HEK293 (cell line): ENCODE results near the gene C2orf78.
A peak's percentile ranks its signal among the peaks of the same experiment; 100 is the strongest.
"Not testable (repeated sequence)": the region's sequence is repeated elsewhere in the genome, so short reads cannot be mapped to it uniquely, and the experiment has no call there.

ENCODE experiments used
- CTCF ChIA-PET: fragments of 350-600 bp; formaldehyde crosslinking; extraction: SDS; loops from one replicate; lab custom pipeline; 2021; ENCODE audit warnings: antibody characterized with exemption; lab: Yijun Ruan, JAX
- POLR2A ChIA-PET: fragments of 300-600 bp; formaldehyde crosslinking; extraction: SDS; loops from one replicate; lab custom pipeline; 2020; ENCODE audit warnings: antibody characterized with exemption, inconsistent platforms; lab: Yijun Ruan, JAX
- H3K27ac ChIP-seq: fragments of 200-500 bp; sonication (Bioruptor generic); 2 replicates; pipeline ENCODE4 v1.5.1; 2014; ENCODE audit warnings: low read depth, low read length, control low read depth, inconsistent platforms; ENCODE audit errors: extremely low read depth
- H3K36me3 ChIP-seq, 2 experiments: fragments of 200-500 bp in 1 of 2; sonication (Bioruptor generic) in 1 of 2; 1 replicate in 1 of 2; 2 replicates in 1 of 2; pipeline ENCODE4 v1.5.1; 2014 to 2017; ENCODE audit warnings: inconsistent platforms in 2 of 2, low read length in 2 of 2; ENCODE audit not compliant: control insufficient read depth in 2 of 2, insufficient read depth in 1 of 2
- H3K4me1 ChIP-seq: fragments of 200-500 bp; sonication (Bioruptor generic); 2 replicates; pipeline ENCODE4 v1.5.1; 2014; ENCODE audit warnings: mild to moderate bottlenecking, low read length, inconsistent platforms; ENCODE audit not compliant: control insufficient read depth, insufficient read depth
- H3K4me3 ChIP-seq: 2 replicates; pipeline ENCODE4 v1.5.1; 2011; ENCODE audit warnings: low read depth, mild to moderate bottlenecking, control low read depth, low read length, moderate library complexity
- H3K9me3 ChIP-seq: fragments of 200-500 bp; sonication (Bioruptor generic); 2 replicates; pipeline ENCODE4 v1.5.1; 2014; ENCODE audit warnings: low read depth, low read length, inconsistent platforms; ENCODE audit not compliant: control insufficient read depth, insufficient read depth
- KLF10 ChIP-seq: fragments of 450-650 bp; IDR thresholded peaks from 2 replicates; pipeline ENCODE4 v1.5.1; 2018; ENCODE audit warnings: missing biosample characterization, mild to moderate bottlenecking, missing genetic modification characterization
- MYNN ChIP-seq: fragments of 450-650 bp; formaldehyde crosslinking; IDR thresholded peaks from 2 replicates; pipeline ENCODE4 v1.5.1; 2016; ENCODE audit warnings: missing biosample characterization, missing genetic modification characterization, borderline replicate concordance
- SALL2 ChIP-seq: fragments of 450-650 bp; formaldehyde crosslinking; IDR thresholded peaks from 2 replicates; pipeline ENCODE4 v1.5.0; 2017; ENCODE audit warnings: missing biosample characterization, mild to moderate bottlenecking, missing genetic modification characterization, borderline replicate concordance
- ZFHX2 ChIP-seq: fragments of 450-650 bp; formaldehyde crosslinking; conservative IDR thresholded peaks from 2 replicates; pipeline ENCODE4 v1.5.1; 2016; ENCODE audit warnings: missing biosample characterization, missing genetic modification characterization
- ZNF133 ChIP-seq: fragments of 450-650 bp; formaldehyde crosslinking; IDR thresholded peaks from 2 replicates; pipeline ENCODE4 v1.5.1; 2016; ENCODE audit warnings: missing biosample characterization, missing genetic modification characterization
- ZNF175 ChIP-seq: fragments of 450-650 bp; formaldehyde crosslinking; IDR thresholded peaks from 2 replicates; pipeline ENCODE4 v1.5.1; 2016; ENCODE audit warnings: missing biosample characterization, missing genetic modification characterization
- ZNF23 ChIP-seq: fragments of 450-650 bp; formaldehyde crosslinking; IDR thresholded peaks from 2 replicates; pipeline ENCODE4 v1.5.1; 2016; ENCODE audit warnings: missing biosample characterization, missing genetic modification characterization, borderline replicate concordance
- ZNF362 ChIP-seq: fragments of 450-650 bp; formaldehyde crosslinking; IDR thresholded peaks from 2 replicates; pipeline ENCODE4 v1.5.1; 2016; ENCODE audit warnings: missing biosample characterization, missing genetic modification characterization
- ZNF391 ChIP-seq: fragments of 450-650 bp; formaldehyde crosslinking; IDR thresholded peaks from 2 replicates; pipeline ENCODE4 v1.5.1; 2016; ENCODE audit warnings: low read depth, missing biosample characterization, missing genetic modification characterization, borderline replicate concordance
- ZNF423 ChIP-seq: fragments of 450-650 bp; formaldehyde crosslinking; IDR thresholded peaks from 2 replicates; pipeline ENCODE4 v1.5.1; 2016; ENCODE audit warnings: missing biosample characterization, missing genetic modification characterization
- ZNF433 ChIP-seq: fragments of 450-650 bp; formaldehyde crosslinking; IDR thresholded peaks from 2 replicates; pipeline ENCODE4 v1.5.1; 2016; ENCODE audit warnings: missing biosample characterization, missing genetic modification characterization, low read depth
- ZNF548 ChIP-seq: fragments of 450-650 bp; formaldehyde crosslinking; IDR thresholded peaks from 2 replicates; pipeline ENCODE4 v1.5.1; 2016; ENCODE audit warnings: missing biosample characterization, missing genetic modification characterization
- ZNF791 ChIP-seq: fragments of 450-650 bp; formaldehyde crosslinking; IDR thresholded peaks from 2 replicates; pipeline ENCODE4 v1.5.1; 2016; ENCODE audit warnings: missing biosample characterization, missing genetic modification characterization
- ZXDB ChIP-seq: fragments of 450-650 bp; formaldehyde crosslinking; IDR thresholded peaks from 2 replicates; pipeline ENCODE4 v1.5.1; 2016; ENCODE audit warnings: missing biosample characterization, missing genetic modification characterization
- TF ChIP-seq, protein P1 (sequence below): fragments of 450-650 bp; formaldehyde crosslinking; IDR thresholded peaks from 2 replicates; pipeline ENCODE4 v1.5.1; 2016; ENCODE audit warnings: missing biosample characterization, missing genetic modification characterization, low read depth
- TF ChIP-seq, protein P2 (sequence below): fragments of 450-650 bp; formaldehyde crosslinking; IDR thresholded peaks from 2 replicates; pipeline ENCODE4 v1.5.1; 2016; ENCODE audit warnings: missing biosample characterization, missing genetic modification characterization
- TF ChIP-seq, protein P3 (sequence below): fragments of 450-650 bp; formaldehyde crosslinking; IDR thresholded peaks from 2 replicates; pipeline ENCODE4 v1.5.1; 2017; ENCODE audit warnings: missing biosample characterization, missing genetic modification characterization
- TF ChIP-seq, protein P4 (sequence below): fragments of 450-650 bp; formaldehyde crosslinking; IDR thresholded peaks from 2 replicates; pipeline ENCODE4 v1.5.1; 2016; ENCODE audit warnings: missing biosample characterization, missing genetic modification characterization, borderline replicate concordance
- TF ChIP-seq, protein P5 (sequence below): fragments of 450-650 bp; formaldehyde crosslinking; IDR thresholded peaks from 2 replicates; pipeline ENCODE4 v1.5.1; 2017; ENCODE audit warnings: missing biosample characterization, missing genetic modification characterization

Gene C2orf78

DNA sequence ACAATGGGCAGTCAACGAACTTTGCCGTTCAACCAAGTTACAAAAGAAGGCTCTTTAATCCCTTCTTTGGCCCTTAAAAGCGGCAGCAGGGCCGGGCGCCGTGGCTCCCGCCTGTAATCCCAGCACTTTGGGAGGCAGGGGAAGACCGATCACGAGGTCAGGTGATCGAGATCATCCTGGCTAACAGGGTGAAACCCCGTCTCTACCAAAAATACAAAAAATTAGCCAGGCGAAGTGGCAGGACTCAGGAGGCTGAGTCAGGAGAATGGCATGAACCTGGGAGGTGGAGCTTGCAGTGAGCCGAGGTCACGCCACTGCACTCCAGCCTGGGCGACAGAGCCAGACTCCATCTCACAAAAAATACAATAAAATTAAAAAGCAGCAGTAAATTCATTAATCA lies 581 bp upstream of the C2orf78 start:
- POLR2A ChIA-PET, H3K27ac ChIP-seq, H3K4me1 ChIP-seq, H3K36me3 ChIP-seq, H3K4me3 ChIP-seq, CTCF ChIA-PET, H3K9me3 ChIP-seq: not testable (repeated sequence)
- TF ChIP-seq ZNF362 (tag by site-specific recombination): 0 out of 2 replicates have a peak, but pooled peaks have one; percentile 33

DNA sequence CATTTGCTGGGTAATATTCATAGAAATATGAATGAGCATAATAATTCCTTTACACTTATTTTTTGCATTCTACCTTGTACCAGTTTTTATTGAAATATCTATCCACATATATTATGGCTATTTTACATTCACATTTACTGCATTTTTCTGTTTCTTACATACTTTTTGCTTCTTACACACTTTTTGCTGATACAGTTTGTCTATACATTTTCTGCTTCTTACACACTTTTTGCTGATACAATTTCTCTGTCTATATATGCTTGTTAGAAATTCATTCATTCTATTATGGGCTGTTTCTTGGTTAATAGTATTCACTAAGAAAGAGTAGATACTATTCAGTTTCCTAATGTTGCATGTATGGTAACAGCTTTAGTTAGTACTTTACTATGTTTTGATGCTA lies 27.9 kb downstream of the C2orf78 start:
- CTCF ChIA-PET: interaction anchor here (3.7 kb wide), 1 partner anchor 12 kb away, joined by 28 read pairs; no protein-coding TSS in a partner anchor
- no peak for TF ChIP-seq ZNF433
- TF ChIP-seq ZNF175 (tag by site-specific recombination): no peak
- no peak for TF ChIP-seq ZFHX2 (tag by site-specific recombination)
- no peak for TF ChIP-seq ZNF548 (tag by site-specific recombination)
- TF ChIP-seq, protein P1, sequence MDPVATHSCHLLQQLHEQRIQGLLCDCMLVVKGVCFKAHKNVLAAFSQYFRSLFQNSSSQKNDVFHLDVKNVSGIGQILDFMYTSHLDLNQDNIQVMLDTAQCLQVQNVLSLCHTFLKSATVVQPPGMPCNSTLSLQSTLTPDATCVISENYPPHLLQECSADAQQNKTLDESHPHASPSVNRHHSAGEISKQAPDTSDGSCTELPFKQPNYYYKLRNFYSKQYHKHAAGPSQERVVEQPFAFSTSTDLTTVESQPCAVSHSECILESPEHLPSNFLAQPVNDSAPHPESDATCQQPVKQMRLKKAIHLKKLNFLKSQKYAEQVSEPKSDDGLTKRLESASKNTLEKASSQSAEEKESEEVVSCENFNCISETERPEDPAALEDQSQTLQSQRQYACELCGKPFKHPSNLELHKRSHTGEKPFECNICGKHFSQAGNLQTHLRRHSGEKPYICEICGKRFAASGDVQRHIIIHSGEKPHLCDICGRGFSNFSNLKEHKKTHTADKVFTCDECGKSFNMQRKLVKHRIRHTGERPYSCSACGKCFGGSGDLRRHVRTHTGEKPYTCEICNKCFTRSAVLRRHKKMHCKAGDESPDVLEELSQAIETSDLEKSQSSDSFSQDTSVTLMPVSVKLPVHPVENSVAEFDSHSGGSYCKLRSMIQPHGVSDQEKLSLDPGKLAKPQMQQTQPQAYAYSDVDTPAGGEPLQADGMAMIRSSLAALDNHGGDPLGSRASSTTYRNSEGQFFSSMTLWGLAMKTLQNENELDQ (tag by site-specific recombination): no peak
- TF ChIP-seq MYNN: no peak
- TF ChIP-seq, protein P2, sequence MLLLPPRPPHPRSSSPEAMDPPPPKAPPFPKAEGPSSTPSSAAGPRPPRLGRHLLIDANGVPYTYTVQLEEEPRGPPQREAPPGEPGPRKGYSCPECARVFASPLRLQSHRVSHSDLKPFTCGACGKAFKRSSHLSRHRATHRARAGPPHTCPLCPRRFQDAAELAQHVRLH: no peak
- no peak for TF ChIP-seq ZXDB
- TF ChIP-seq, protein P3, sequence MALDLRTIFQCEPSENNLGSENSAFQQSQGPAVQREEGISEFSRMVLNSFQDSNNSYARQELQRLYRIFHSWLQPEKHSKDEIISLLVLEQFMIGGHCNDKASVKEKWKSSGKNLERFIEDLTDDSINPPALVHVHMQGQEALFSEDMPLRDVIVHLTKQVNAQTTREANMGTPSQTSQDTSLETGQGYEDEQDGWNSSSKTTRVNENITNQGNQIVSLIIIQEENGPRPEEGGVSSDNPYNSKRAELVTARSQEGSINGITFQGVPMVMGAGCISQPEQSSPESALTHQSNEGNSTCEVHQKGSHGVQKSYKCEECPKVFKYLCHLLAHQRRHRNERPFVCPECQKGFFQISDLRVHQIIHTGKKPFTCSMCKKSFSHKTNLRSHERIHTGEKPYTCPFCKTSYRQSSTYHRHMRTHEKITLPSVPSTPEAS (tag by site-specific recombination): no peak
- TF ChIP-seq, protein P4, sequence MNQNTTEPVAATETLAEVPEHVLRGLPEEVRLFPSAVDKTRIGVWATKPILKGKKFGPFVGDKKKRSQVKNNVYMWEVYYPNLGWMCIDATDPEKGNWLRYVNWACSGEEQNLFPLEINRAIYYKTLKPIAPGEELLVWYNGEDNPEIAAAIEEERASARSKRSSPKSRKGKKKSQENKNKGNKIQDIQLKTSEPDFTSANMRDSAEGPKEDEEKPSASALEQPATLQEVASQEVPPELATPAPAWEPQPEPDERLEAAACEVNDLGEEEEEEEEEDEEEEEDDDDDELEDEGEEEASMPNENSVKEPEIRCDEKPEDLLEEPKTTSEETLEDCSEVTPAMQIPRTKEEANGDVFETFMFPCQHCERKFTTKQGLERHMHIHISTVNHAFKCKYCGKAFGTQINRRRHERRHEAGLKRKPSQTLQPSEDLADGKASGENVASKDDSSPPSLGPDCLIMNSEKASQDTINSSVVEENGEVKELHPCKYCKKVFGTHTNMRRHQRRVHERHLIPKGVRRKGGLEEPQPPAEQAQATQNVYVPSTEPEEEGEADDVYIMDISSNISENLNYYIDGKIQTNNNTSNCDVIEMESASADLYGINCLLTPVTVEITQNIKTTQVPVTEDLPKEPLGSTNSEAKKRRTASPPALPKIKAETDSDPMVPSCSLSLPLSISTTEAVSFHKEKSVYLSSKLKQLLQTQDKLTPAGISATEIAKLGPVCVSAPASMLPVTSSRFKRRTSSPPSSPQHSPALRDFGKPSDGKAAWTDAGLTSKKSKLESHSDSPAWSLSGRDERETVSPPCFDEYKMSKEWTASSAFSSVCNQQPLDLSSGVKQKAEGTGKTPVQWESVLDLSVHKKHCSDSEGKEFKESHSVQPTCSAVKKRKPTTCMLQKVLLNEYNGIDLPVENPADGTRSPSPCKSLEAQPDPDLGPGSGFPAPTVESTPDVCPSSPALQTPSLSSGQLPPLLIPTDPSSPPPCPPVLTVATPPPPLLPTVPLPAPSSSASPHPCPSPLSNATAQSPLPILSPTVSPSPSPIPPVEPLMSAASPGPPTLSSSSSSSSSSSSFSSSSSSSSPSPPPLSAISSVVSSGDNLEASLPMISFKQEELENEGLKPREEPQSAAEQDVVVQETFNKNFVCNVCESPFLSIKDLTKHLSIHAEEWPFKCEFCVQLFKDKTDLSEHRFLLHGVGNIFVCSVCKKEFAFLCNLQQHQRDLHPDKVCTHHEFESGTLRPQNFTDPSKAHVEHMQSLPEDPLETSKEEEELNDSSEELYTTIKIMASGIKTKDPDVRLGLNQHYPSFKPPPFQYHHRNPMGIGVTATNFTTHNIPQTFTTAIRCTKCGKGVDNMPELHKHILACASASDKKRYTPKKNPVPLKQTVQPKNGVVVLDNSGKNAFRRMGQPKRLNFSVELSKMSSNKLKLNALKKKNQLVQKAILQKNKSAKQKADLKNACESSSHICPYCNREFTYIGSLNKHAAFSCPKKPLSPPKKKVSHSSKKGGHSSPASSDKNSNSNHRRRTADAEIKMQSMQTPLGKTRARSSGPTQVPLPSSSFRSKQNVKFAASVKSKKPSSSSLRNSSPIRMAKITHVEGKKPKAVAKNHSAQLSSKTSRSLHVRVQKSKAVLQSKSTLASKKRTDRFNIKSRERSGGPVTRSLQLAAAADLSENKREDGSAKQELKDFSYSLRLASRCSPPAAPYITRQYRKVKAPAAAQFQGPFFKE (tag by site-specific recombination): no peak
- no peak for TF ChIP-seq ZNF391
- TF ChIP-seq, protein P5, sequence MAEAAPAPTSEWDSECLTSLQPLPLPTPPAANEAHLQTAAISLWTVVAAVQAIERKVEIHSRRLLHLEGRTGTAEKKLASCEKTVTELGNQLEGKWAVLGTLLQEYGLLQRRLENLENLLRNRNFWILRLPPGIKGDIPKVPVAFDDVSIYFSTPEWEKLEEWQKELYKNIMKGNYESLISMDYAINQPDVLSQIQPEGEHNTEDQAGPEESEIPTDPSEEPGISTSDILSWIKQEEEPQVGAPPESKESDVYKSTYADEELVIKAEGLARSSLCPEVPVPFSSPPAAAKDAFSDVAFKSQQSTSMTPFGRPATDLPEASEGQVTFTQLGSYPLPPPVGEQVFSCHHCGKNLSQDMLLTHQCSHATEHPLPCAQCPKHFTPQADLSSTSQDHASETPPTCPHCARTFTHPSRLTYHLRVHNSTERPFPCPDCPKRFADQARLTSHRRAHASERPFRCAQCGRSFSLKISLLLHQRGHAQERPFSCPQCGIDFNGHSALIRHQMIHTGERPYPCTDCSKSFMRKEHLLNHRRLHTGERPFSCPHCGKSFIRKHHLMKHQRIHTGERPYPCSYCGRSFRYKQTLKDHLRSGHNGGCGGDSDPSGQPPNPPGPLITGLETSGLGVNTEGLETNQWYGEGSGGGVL: no peak
- TF ChIP-seq ZNF23 (tag by site-specific recombination): no peak
- no peak for TF ChIP-seq ZNF133 (tag by site-specific recombination)
- TF ChIP-seq ZNF423 (tag by site-specific recombination): no peak
- no peak for TF ChIP-seq ZNF791 (tag by site-specific recombination)
- TF ChIP-seq KLF10: no peak
- no peak for TF ChIP-seq SALL2 (tag by site-specific recombination)
- H3K27ac ChIP-seq: no peak overlapping the region
- H3K36me3 ChIP-seq: no peaks in the 10 kb centered on the region
- H3K9me3 ChIP-seq: no peaks in the 10 kb centered on the region
- no peaks in the 10 kb centered on the region for H3K4me1 ChIP-seq
- no peak overlapping the region for H3K4me3 ChIP-seq
- POLR2A ChIA-PET: no interaction called here
